ENCODE measurements around the gene DMRT3.

The DMRT3 gene

GRCh38 chr9:1001838-1002237 lies 25.4 kb downstream of the DMRT3 start:
- no peaks in the 10 kb centered on the region for H3K27me3 ChIP-seq (ENCODE audit: control insufficient read depth, low read length)
- peaks cover 18% of the 10 kb centered on the region for H3K4me1 ChIP-seq (ENCODE audit: control insufficient read depth, low read length)
- peaks cover 25% of the 10 kb centered on the region for H3K9me3 ChIP-seq (ENCODE audit: control insufficient read depth, insufficient read depth, low read length)
- H4K20me1 ChIP-seq (ENCODE audit: control insufficient read depth, insufficient read depth, low read depth, low read length): no peaks in the 10 kb centered on the region
- H3K27ac ChIP-seq (ENCODE audit: low read depth, low read length): no peak overlapping the region
- no peaks in the 10 kb centered on the region; the same call in 1 of the 2 replicates for H3K36me3 ChIP-seq (ENCODE audit: control insufficient read depth, low read length)
- H3K4me3 ChIP-seq (ENCODE audit: low read length): no peak overlapping the region
- no peak overlapping the region for H3K4me2 ChIP-seq (ENCODE audit: low read length)
- TF ChIP-seq CTCF (IDR thresholded peaks at IDR 0.05; ENCODE audit: low read depth, low read length, poor library complexity, severe bottlenecking): no peak
- no peak for TF ChIP-seq EZH2phosphoT487 (IDR thresholded peaks at IDR 0.05; ENCODE audit: borderline replicate concordance, low read length)
- H3F3A ChIP-seq (ENCODE audit: control insufficient read depth, insufficient read depth): peaks cover 13% of the 10 kb centered on the region
- H3K79me2 ChIP-seq (ENCODE audit: control insufficient read depth, low read length): no peaks in the 10 kb centered on the region
- H3K9me2 ChIP-seq (replicated peaks; ENCODE audit: control insufficient read depth, low read length): no peaks in the 10 kb centered on the region

GRCh38 chr9:1002678-1003077 lies 26.2 kb downstream of the DMRT3 start:
- no peak overlapping the region for H3K4me3 ChIP-seq (ENCODE audit: low read length)
- no peaks in the 10 kb centered on the region for H4K20me1 ChIP-seq (ENCODE audit: control insufficient read depth, insufficient read depth, low read depth, low read length)
- TF ChIP-seq CTCF (IDR thresholded peaks at IDR 0.05; ENCODE audit: low read depth, low read length, poor library complexity, severe bottlenecking): no peak

DNA sequence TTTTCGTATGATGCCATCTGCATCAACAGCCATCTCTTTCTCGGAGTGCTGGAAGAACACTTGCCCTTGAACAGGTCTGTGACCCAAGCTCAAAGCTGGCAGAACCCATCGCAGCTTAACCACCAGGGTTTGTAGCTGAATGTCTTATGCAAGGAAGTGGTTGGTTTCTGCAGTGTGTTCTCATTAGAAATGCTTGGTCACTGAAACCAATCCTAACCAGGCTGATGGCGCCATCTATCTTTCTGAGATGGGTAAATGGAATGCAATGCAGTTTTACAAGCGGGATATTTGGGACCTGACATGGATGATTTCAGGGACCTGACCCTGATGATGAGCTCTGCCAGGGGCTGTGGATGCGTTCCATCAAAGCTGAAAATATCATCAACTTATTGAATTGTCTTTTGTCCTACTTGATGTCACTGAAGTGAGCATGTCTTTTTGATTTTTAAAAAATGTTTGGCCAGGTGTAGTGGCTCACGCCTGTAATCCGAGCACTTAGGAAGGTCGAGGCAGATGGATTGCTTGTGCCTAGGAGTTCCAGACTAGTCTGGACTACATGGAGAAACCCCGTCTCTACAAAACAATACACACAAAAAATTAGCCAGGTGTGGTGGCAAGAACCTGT lies 28.7 kb downstream of the DMRT3 start:
- no peaks in the 10 kb centered on the region for H3K9me2 ChIP-seq (replicated peaks; ENCODE audit: control insufficient read depth, low read length)
- TF ChIP-seq EZH2phosphoT487 (IDR thresholded peaks at IDR 0.05; ENCODE audit: borderline replicate concordance, low read length): no peak
- TF ChIP-seq CTCF (IDR thresholded peaks at IDR 0.05; ENCODE audit: low read depth, low read length, poor library complexity, severe bottlenecking): peak; percentile 58
- peak overlapping the region; percentile 19; the same call in 1 of the 2 replicates for H3K4me3 ChIP-seq (ENCODE audit: low read length)
- H3K4me2 ChIP-seq (ENCODE audit: low read length): peak overlapping the region; percentile 39
- no peaks in the 10 kb centered on the region for H3K27me3 ChIP-seq (ENCODE audit: control insufficient read depth, low read length)
- peaks cover 7% of the 10 kb centered on the region for H3K4me1 ChIP-seq (ENCODE audit: control insufficient read depth, low read length)
- no peaks in the 10 kb centered on the region for H4K20me1 ChIP-seq (ENCODE audit: control insufficient read depth, insufficient read depth, low read depth, low read length)
- no peak overlapping the region for H3K27ac ChIP-seq (ENCODE audit: low read depth, low read length)
- peaks cover 4% of the 10 kb centered on the region; the same call in 1 of the 2 replicates for H3K9me3 ChIP-seq (ENCODE audit: control insufficient read depth, insufficient read depth, low read length)
- H3F3A ChIP-seq (ENCODE audit: control insufficient read depth, insufficient read depth): no peaks in the 10 kb centered on the region
- H3K36me3 ChIP-seq (ENCODE audit: control insufficient read depth, low read length): no peaks in the 10 kb centered on the region
- H3K79me2 ChIP-seq (ENCODE audit: control insufficient read depth, low read length): no peaks in the 10 kb centered on the region

More at GRCh38 chr9:1002678-1003077, 26.2 kb downstream of the DMRT3 start:
- Histone ChIP-seq H3F3A (ENCODE audit: control insufficient read depth, insufficient read depth) (peaks cover 13% of the 10 kb centered on the region), H3K9me2 (replicated peaks; ENCODE audit: control insufficient read depth, low read length) (no peaks in the 10 kb centered on the region), H3K36me3 (ENCODE audit: control insufficient read depth, low read length) (no peaks in the 10 kb centered on the region; the same call in 1 of the 2 replicates), H3K9me3 (ENCODE audit: control insufficient read depth, insufficient read depth, low read length) (peaks cover 24% of the 10 kb centered on the region), H3K4me2 (ENCODE audit: low read length) (no peak overlapping the region), H3K27me3 (ENCODE audit: control insufficient read depth, low read length) (no peaks in the 10 kb centered on the region), H3K27ac (ENCODE audit: low read depth, low read length) (no peak overlapping the region), H3K79me2 (ENCODE audit: control insufficient read depth, low read length) (no peaks in the 10 kb centered on the region), H3K4me1 (ENCODE audit: control insufficient read depth, low read length) (peaks cover 18% of the 10 kb centered on the region)
